Effector memory CD4-positive, alpha-beta T cell (primary cell): Measurements from ENCODE around the gene BNC2.

Source experiments
- DNase-seq, 3 donors: peaks; one replicate each; pipeline ENCODE4 v3.0.0-alpha.2; 2020
- H3K27ac ChIP-seq: 2 replicates; pipeline ENCODE4 v1.7.0; 2013; ENCODE audit warnings: mild to moderate bottlenecking, low read length, moderate library complexity; ENCODE audit not compliant: insufficient read depth, poor library complexity, severe bottlenecking
- H3K27me3 ChIP-seq: replicated peaks from 2 replicates; pipeline ENCODE4 v1.7.0; 2013; ENCODE audit warnings: mild to moderate bottlenecking, low read length; ENCODE audit not compliant: insufficient read depth, control insufficient read depth, poor library complexity, severe bottlenecking
- H3K36me3 ChIP-seq: 2 replicates; pipeline ENCODE4 v1.7.0; 2013; ENCODE audit warnings: mild to moderate bottlenecking, low read length, moderate library complexity; ENCODE audit not compliant: control insufficient read depth, insufficient read depth
- H3K4me1 ChIP-seq: 2 replicates; pipeline ENCODE4 v1.7.0; 2013; ENCODE audit warnings: low read length, mild to moderate bottlenecking; ENCODE audit not compliant: control insufficient read depth, insufficient read depth, poor library complexity, severe bottlenecking
- H3K4me3 ChIP-seq: 2 replicates; pipeline ENCODE4 v1.7.0; 2013; ENCODE audit warnings: low read length, low read depth, mild to moderate bottlenecking; ENCODE audit not compliant: insufficient read depth, poor library complexity, severe bottlenecking
- H3K9me3 ChIP-seq: 2 replicates; pipeline ENCODE4 v1.7.0; 2013; ENCODE audit warnings: mild to moderate bottlenecking, low read length, moderate library complexity; ENCODE audit not compliant: control insufficient read depth

BNC2 gene

DNA sequence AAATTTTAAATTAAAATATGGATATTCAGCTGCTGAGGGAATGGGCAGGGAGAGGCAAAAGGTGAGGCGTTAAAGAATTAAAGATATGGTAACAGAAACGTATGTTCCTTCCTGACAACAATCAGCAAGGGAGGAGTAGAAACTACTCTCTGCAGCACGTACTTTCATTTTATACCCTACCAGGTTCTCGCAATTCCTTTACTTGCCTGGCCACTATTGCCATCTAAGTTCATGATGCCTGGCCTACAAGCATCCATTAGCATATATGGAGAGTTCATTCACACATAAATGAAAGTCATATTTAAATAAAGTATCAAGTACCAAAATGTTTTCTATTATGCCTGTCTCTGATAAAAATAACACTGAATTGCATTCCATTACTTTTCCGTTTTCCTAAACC lies 125.1 kb downstream of the BNC2 start:
- no peaks in the 10 kb centered on the region for H3K27me3 ChIP-seq
- H3K36me3 ChIP-seq, result no peaks in the 10 kb centered on the region
- no peak overlapping the region for H3K27ac ChIP-seq
- DNase-seq, result no peak
- H3K4me1 ChIP-seq, result no peaks in the 10 kb centered on the region
- no peak overlapping the region for H3K4me3 ChIP-seq
- no peaks in the 10 kb centered on the region for H3K9me3 ChIP-seq

GRCh38 chr9:16744394-16744793 lies 126.1 kb downstream of the BNC2 start:
- Histone ChIP-seq H3K27me3 (no peaks in the 10 kb centered on the region), H3K36me3 (no peaks in the 10 kb centered on the region), H3K4me3 (no peak overlapping the region), H3K27ac (no peak overlapping the region), H3K4me1 (no peaks in the 10 kb centered on the region), H3K9me3 (no peaks in the 10 kb centered on the region)
- no peak for DNase-seq

DNA sequence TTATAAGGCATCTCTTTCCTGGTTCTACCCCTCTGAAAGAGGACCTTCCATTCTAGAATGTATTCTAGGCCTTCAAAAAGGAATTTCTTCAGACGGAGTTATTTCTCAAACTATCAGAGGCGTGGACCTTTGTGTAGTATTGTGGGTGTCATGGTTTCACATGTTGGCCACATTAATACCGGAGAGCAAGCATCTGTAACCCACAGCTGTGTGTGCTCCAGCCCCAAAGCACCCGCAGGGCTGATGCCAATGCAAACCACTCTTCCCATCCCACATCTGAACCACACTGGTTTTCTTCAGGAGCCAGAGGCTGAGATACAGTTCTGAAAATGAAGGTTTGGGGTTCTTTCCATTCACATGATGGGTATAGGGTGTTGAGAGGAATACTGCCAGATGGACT lies 127.1 kb downstream of the BNC2 start:
- DNase-seq, result no peak
- no peaks in the 10 kb centered on the region for H3K36me3 ChIP-seq
- H3K27ac ChIP-seq, result no peak overlapping the region
- no peaks in the 10 kb centered on the region for H3K4me1 ChIP-seq
- H3K9me3 ChIP-seq, result no peaks in the 10 kb centered on the region
- H3K27me3 ChIP-seq, result no peaks in the 10 kb centered on the region
- no peak overlapping the region for H3K4me3 ChIP-seq

GRCh38 chr9:16735001-16735400 lies 135.5 kb downstream of the BNC2 start:
- Histone ChIP-seq H3K27me3 (no peaks in the 10 kb centered on the region), H3K4me1 (no peaks in the 10 kb centered on the region), H3K27ac (no peak overlapping the region), H3K9me3 (no peaks in the 10 kb centered on the region), H3K4me3 (no peak overlapping the region), H3K36me3 (no peaks in the 10 kb centered on the region)
- DNase-seq, result no peak

GRCh38 chr9:16732546-16732945 lies 137.9 kb downstream of the BNC2 start:
- Histone ChIP-seq H3K27ac (no peak overlapping the region), H3K4me3 (no peak overlapping the region), H3K36me3 (no peaks in the 10 kb centered on the region), H3K4me1 (no peaks in the 10 kb centered on the region), H3K27me3 (no peaks in the 10 kb centered on the region), H3K9me3 (no peaks in the 10 kb centered on the region)
- DNase-seq, result no peak

DNA sequence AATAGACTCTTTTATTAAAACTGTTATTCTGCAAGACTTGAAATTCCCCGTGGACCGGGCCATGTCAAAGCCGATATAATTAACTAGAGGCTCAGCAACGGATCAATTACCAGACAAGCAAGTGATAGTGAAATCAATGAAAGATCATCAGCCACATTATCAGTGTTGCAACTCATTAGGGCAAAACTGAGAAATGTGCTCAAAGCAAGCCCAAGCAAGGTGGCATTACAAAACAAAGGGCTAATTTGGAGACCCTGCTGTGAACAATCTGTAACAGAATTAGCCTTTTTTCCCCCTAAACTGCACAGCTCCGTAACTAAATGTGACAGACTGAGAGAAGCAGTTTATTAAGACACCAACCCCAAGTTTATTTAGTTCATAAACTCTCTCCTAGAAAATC lies 140.3 kb downstream of the BNC2 start:
- no peaks in the 10 kb centered on the region for H3K9me3 ChIP-seq
- H3K27me3 ChIP-seq, result no peaks in the 10 kb centered on the region
- H3K27ac ChIP-seq, result no peak overlapping the region
- no peak overlapping the region for H3K4me3 ChIP-seq
- no peaks in the 10 kb centered on the region for H3K4me1 ChIP-seq
- DNase-seq, result no peak
- no peaks in the 10 kb centered on the region for H3K36me3 ChIP-seq

DNA sequence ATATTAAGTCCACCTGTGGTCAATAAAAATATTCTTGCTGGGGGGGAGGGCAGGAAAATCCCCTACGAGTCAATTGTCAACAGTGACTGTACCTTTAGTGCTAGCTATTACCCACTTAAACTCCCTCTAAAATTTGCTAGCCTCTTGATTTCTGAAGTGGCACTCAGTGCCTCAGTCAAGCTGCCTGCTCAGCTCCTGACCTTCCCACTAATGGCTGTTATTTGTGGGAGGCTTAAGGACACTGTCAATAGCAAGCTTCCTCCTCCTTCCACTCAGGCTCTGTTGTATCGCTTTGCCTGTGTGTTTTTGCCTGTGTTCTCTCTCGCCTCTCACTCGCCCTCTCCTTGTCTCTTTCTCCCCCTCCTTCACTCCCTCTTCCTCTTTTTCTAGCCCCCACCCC lies 140.8 kb downstream of the BNC2 start:
- Histone ChIP-seq H3K36me3 (no peaks in the 10 kb centered on the region), H3K27ac (no peak overlapping the region), H3K4me3 (no peak overlapping the region), H3K4me1 (no peaks in the 10 kb centered on the region), H3K27me3 (no peaks in the 10 kb centered on the region), H3K9me3 (no peaks in the 10 kb centered on the region)
- DNase-seq, result no peak

DNA sequence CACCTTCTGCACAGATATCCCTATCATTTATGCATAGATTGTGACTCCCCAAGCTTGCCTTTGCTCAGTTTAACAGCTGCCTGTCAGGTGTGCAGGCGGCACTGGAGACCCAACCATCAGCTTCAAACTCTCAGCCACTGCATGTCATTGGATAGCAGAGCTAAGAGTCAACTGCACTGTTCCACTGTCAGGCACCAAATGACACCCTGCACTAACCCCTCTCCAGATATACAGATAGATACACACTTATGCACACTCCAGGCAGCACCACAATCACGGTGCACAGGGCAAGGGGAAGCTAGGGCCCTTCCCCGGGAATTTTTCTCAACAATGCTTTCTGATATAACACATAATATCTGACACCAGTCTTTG lies 142.3 kb downstream of the BNC2 start:
- DNase-seq, result no peak
- no peak overlapping the region for H3K4me3 ChIP-seq
- H3K27ac ChIP-seq, result no peak overlapping the region
- H3K27me3 ChIP-seq, result no peaks in the 10 kb centered on the region
- no peaks in the 10 kb centered on the region for H3K4me1 ChIP-seq
- H3K9me3 ChIP-seq, result no peaks in the 10 kb centered on the region
- H3K36me3 ChIP-seq, result no peaks in the 10 kb centered on the region

DNA sequence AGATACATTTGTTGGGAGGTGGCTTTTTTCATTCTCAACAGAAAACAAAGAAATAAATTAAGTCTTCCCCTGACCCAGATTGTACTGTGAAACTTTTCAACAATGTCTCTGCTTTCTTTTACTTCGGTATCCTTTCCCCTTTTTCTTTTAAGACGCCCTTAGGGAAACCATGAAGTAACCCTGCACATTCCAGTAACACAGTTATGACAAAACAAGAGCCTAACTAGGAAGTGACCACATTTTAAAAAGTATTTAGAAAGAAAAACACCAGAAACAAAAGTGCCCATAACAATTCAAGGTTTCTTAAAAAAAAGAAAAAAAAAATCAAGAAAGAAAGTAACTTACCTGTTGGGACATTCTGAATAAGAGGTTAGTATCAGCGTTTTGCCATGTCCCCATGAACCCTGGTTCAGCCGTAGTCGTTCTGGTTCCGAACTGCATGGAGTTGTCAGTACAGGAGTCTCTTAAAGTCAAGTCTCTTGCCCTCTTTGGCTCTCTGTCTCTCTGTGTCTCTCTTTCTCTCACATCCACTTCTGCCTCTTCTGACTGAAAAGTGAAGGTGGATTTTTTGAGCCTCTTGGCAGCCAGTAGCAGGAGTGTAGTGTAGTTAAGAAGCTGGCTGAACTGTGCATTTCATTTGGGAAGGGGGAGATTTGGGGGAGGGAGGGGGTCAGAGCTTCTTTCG lies 142.9 kb downstream of the BNC2 start:
- Histone ChIP-seq H3K9me3 (no peaks in the 10 kb centered on the region), H3K27me3 (no peaks in the 10 kb centered on the region), H3K4me3 (no peak overlapping the region), H3K36me3 (no peaks in the 10 kb centered on the region), H3K4me1 (no peaks in the 10 kb centered on the region), H3K27ac (no peak overlapping the region)
- no peak for DNase-seq

- no peak for DNase-seq
- no peaks in the 10 kb centered on the region for H3K36me3 ChIP-seq
These were observed 143.6 kb downstream of the BNC2 start for GRCh38 chr9:16726718-16727451.

More at GRCh38 chr9:16726718-16727451, 143.6 kb downstream of the BNC2 start:
- no peak overlapping the region for H3K4me3 ChIP-seq
- no peaks in the 10 kb centered on the region for H3K27me3 ChIP-seq
- H3K9me3 ChIP-seq, result no peaks in the 10 kb centered on the region
- H3K4me1 ChIP-seq, result no peaks in the 10 kb centered on the region
- H3K27ac ChIP-seq, result no peak overlapping the region
